Neural cell (in vitro differentiated cells): Measurements from ENCODE around the gene ANKRD60. TPM values are rescaled to one million over a fixed set of nuclear protein-coding genes. Genes with fewer than 3 reads are reported as not detected.

Experiments
- H2AFZ ChIP-seq: fragments of 200-600, 300-800 bp; sonication (generic), shearing (Covaris generic); 2 replicates; pipeline ENCODE4 v1.6.0; 2014; ENCODE audit warnings: low read depth, mild to moderate bottlenecking, antibody characterized with exemption, low read length, moderate library complexity
- H3F3A ChIP-seq: fragments of 200-600 bp; shearing (Covaris generic); 2 replicates; pipeline ENCODE4 v1.6.1; 2016; ENCODE audit warnings: mild to moderate bottlenecking, moderate library complexity, mixed read lengths, antibody characterized with exemption, low read length; ENCODE audit not compliant: insufficient read depth, poor library complexity, severe bottlenecking
- H3K27ac ChIP-seq: fragments of 200-600, 300-800 bp; sonication (generic), shearing (Covaris generic); 2 replicates; pipeline ENCODE4 v1.5.1; 2014; ENCODE audit warnings: mild to moderate bottlenecking, low read length, moderate library complexity
- H3K27me3 ChIP-seq: fragments of 300-800, 200-600 bp; sonication (generic), shearing (Covaris generic); 2 replicates; pipeline ENCODE4 v1.6.0; 2014; ENCODE audit warnings: mild to moderate bottlenecking, low read depth, low read length, moderate library complexity; ENCODE audit not compliant: insufficient read depth
- H3K36me3 ChIP-seq: fragments of 300-800, 200-600 bp; sonication (generic), shearing (Covaris generic); 2 replicates; pipeline ENCODE4 v1.5.1; 2014; ENCODE audit warnings: mild to moderate bottlenecking, antibody characterized with exemption, low read length, moderate library complexity; ENCODE audit not compliant: insufficient read depth
- H3K4me2 ChIP-seq: fragments of 300-800, 200-600 bp; sonication (generic), shearing (Covaris generic); 2 replicates; pipeline ENCODE4 v1.6.0; 2014; ENCODE audit warnings: mild to moderate bottlenecking, low read length
- H3K4me3 ChIP-seq: fragments of 300-800, 200-600 bp; sonication (generic), shearing (Covaris generic); 2 replicates; pipeline ENCODE4 v1.5.1; 2014; ENCODE audit warnings: mild to moderate bottlenecking, low read length, moderate library complexity
- H3K79me2 ChIP-seq: fragments of 200-600 bp; shearing (Covaris generic); replicated peaks from 2 replicates; pipeline ENCODE4 v1.6.0; 2014; ENCODE audit warnings: mild to moderate bottlenecking, low read length, moderate library complexity; ENCODE audit not compliant: insufficient read depth
- H3K9ac ChIP-seq: fragments of 300-800, 200-600 bp; sonication (generic), shearing (Covaris generic); 2 replicates; pipeline ENCODE4 v1.6.1; 2016; ENCODE audit warnings: mild to moderate bottlenecking, low read length, mixed read lengths
- H3K9me2 ChIP-seq: fragments of 200-600 bp; shearing (Covaris generic); 2 replicates; pipeline ENCODE4 v1.6.1; 2016; ENCODE audit warnings: mild to moderate bottlenecking, low read length, mixed read lengths; ENCODE audit not compliant: insufficient read depth
- H3K9me3 ChIP-seq: fragments of 200-600, 300-800 bp; sonication (generic), shearing (Covaris generic); 2 replicates; pipeline ENCODE4 v1.6.1; 2016; ENCODE audit warnings: mild to moderate bottlenecking, mixed run types, low read length, moderate library complexity, mixed read lengths
- H4K20me1 ChIP-seq: fragments of 200-600 bp; shearing (Covaris generic); 2 replicates; pipeline ENCODE4 v1.6.1; 2016; ENCODE audit warnings: mild to moderate bottlenecking, mixed run types; ENCODE audit not compliant: insufficient read depth
- EP300 ChIP-seq: fragments of 450-650 bp; conservative IDR thresholded peaks from 2 replicates; pipeline ENCODE4 v1.6.1; 2014; ENCODE audit warnings: antibody characterized with exemption, mild to moderate bottlenecking, moderate library complexity; ENCODE audit not compliant: poor library complexity, severe bottlenecking
- EZH2 ChIP-seq: fragments of 200-600, 300-800 bp; shearing (Covaris generic), sonication (generic); IDR thresholded peaks from 2 replicates; pipeline ENCODE4 v1.6.1; 2014; ENCODE audit warnings: antibody characterized with exemption, low read length, borderline replicate concordance, mild to moderate bottlenecking; ENCODE audit not compliant: insufficient read depth, poor library complexity, severe bottlenecking
- MXI1 ChIP-seq: fragments of 450-650 bp; conservative IDR thresholded peaks from 2 replicates; pipeline ENCODE4 v1.6.1; 2014; ENCODE audit warnings: antibody characterized with exemption, mild to moderate bottlenecking; ENCODE audit not compliant: poor library complexity, severe bottlenecking
- POLR2AphosphoS5 ChIP-seq: IDR thresholded peaks from 2 replicates; pipeline ENCODE4 v1.6.1; 2012
- RAD21 ChIP-seq: fragments of 450-650 bp; conservative IDR thresholded peaks from 2 replicates; pipeline ENCODE4 v1.6.1; 2014; ENCODE audit warnings: antibody characterized with exemption, mild to moderate bottlenecking, moderate library complexity
- SMC3 ChIP-seq: fragments of 450-650 bp; conservative IDR thresholded peaks from 2 replicates; pipeline ENCODE4 v1.6.1; 2014; ENCODE audit warnings: antibody characterized with exemption, mild to moderate bottlenecking, moderate library complexity; ENCODE audit not compliant: poor library complexity
- TAF1 ChIP-seq: IDR thresholded peaks from 2 replicates; pipeline ENCODE4 v1.6.1; 2012; ENCODE audit warnings: low read depth
- polyA plus RNA-seq: library from polyadenylated mRNA; depleted of rRNA; stranded (reverse); fragments of >200 nt; gene quantifications from 2 replicates; pipeline ENCODE4 v1.2.3, GENCODE V29; 2014
- TF ChIP-seq, protein P1 (sequence below): IDR thresholded peaks from 2 replicates; pipeline ENCODE4 v1.6.1; 2012; ENCODE audit warnings: borderline replicate concordance
- TF ChIP-seq, protein P2 (sequence below): fragments of 450-650 bp; IDR thresholded peaks from 2 replicates; pipeline ENCODE4 v1.5.1; 2014; ENCODE audit warnings: antibody characterized with exemption, mild to moderate bottlenecking, moderate library complexity; ENCODE audit not compliant: poor library complexity, severe bottlenecking

The ANKRD60 gene
- polyA plus RNA-seq, 1 donor from 2014 or later: not detected

DNA sequence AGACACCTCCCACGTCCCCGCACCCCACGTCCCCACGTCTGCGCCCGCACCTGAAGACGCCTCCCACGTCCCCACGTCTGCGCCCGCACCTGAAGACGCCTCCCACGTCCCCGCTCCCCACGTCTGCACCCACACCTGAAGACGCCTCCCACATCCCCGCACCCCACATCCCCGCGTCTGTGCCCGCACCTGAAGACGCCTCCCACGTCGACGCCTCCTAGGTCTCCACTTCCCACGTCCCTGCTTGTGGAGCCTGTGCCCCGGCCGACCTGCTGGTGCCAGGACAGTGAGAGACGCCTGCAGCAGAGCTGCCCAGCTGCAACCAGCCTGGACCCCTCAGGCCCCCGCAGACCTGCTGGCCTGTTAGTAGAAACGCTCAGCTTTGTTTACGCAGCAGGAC lies 22.6 kb downstream of the ANKRD60 start:
- no peaks in the 10 kb centered on the region for H3K36me3 ChIP-seq
- no peaks in the 10 kb centered on the region for H3K9me2 ChIP-seq
- no peaks in the 10 kb centered on the region for H3K79me2 ChIP-seq
- no peaks in the 10 kb centered on the region for H4K20me1 ChIP-seq
- H3K4me2 ChIP-seq: no peak overlapping the region
- no peak overlapping the region for H2AFZ ChIP-seq
- no peak overlapping the region for H3K4me3 ChIP-seq
- H3K27me3 ChIP-seq: no peaks in the 10 kb centered on the region
- H3K27ac ChIP-seq: no peak overlapping the region
- no peaks in the 10 kb centered on the region for H3K9me3 ChIP-seq
- H3K9ac ChIP-seq: no peak overlapping the region
- no peaks in the 10 kb centered on the region for H3F3A ChIP-seq
- TF ChIP-seq TAF1 (no peak), POLR2AphosphoS5 (no peak), RAD21 (no peak), EP300 (no peak), SMC3 (no peak), EZH2 (no peak), MXI1 (no peak)
- TF ChIP-seq, protein P1, sequence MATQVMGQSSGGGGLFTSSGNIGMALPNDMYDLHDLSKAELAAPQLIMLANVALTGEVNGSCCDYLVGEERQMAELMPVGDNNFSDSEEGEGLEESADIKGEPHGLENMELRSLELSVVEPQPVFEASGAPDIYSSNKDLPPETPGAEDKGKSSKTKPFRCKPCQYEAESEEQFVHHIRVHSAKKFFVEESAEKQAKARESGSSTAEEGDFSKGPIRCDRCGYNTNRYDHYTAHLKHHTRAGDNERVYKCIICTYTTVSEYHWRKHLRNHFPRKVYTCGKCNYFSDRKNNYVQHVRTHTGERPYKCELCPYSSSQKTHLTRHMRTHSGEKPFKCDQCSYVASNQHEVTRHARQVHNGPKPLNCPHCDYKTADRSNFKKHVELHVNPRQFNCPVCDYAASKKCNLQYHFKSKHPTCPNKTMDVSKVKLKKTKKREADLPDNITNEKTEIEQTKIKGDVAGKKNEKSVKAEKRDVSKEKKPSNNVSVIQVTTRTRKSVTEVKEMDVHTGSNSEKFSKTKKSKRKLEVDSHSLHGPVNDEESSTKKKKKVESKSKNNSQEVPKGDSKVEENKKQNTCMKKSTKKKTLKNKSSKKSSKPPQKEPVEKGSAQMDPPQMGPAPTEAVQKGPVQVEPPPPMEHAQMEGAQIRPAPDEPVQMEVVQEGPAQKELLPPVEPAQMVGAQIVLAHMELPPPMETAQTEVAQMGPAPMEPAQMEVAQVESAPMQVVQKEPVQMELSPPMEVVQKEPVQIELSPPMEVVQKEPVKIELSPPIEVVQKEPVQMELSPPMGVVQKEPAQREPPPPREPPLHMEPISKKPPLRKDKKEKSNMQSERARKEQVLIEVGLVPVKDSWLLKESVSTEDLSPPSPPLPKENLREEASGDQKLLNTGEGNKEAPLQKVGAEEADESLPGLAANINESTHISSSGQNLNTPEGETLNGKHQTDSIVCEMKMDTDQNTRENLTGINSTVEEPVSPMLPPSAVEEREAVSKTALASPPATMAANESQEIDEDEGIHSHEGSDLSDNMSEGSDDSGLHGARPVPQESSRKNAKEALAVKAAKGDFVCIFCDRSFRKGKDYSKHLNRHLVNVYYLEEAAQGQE: no peak
- TF ChIP-seq, protein P2, sequence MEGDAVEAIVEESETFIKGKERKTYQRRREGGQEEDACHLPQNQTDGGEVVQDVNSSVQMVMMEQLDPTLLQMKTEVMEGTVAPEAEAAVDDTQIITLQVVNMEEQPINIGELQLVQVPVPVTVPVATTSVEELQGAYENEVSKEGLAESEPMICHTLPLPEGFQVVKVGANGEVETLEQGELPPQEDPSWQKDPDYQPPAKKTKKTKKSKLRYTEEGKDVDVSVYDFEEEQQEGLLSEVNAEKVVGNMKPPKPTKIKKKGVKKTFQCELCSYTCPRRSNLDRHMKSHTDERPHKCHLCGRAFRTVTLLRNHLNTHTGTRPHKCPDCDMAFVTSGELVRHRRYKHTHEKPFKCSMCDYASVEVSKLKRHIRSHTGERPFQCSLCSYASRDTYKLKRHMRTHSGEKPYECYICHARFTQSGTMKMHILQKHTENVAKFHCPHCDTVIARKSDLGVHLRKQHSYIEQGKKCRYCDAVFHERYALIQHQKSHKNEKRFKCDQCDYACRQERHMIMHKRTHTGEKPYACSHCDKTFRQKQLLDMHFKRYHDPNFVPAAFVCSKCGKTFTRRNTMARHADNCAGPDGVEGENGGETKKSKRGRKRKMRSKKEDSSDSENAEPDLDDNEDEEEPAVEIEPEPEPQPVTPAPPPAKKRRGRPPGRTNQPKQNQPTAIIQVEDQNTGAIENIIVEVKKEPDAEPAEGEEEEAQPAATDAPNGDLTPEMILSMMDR: no peak

DNA sequence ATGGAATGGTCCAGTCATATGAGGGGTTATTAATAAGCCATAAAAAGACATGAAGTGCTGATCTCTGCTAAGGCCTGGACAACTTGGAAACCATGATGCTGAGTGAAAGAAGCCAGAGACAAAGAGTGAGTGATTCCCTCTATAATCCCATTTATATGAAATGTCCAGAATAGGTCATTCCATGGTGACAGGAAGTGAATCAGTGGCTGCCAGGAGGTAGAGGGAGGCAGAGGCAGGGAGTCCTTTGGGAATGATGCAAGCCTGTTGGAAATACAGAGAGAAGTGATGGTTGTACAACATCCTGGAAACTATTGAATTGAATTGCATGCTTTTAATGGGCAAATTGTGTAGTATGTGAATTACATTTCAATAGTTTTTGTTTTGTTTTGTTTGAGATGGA lies 26.4 kb downstream of the ANKRD60 start:
- no peak overlapping the region for H2AFZ ChIP-seq
- no peaks in the 10 kb centered on the region for H4K20me1 ChIP-seq
- H3F3A ChIP-seq: no peaks in the 10 kb centered on the region
- H3K9me3 ChIP-seq: no peaks in the 10 kb centered on the region
- no peak overlapping the region for H3K9ac ChIP-seq
- TF ChIP-seq, protein P1: no peak
- TF ChIP-seq, protein P2: no peak
- TF ChIP-seq EZH2 (no peak), TAF1 (no peak), RAD21 (no peak), SMC3 (no peak), EP300 (no peak), POLR2AphosphoS5 (no peak), MXI1 (no peak)
- no peak overlapping the region for H3K4me2 ChIP-seq
- no peak overlapping the region for H3K4me3 ChIP-seq
- no peaks in the 10 kb centered on the region for H3K36me3 ChIP-seq
- no peaks in the 10 kb centered on the region for H3K9me2 ChIP-seq
- no peaks in the 10 kb centered on the region for H3K79me2 ChIP-seq
- H3K27ac ChIP-seq: no peak overlapping the region
- H3K27me3 ChIP-seq: no peaks in the 10 kb centered on the region
